HG03196 (cell line): ENCODE measurements around the gene QRSL1.
A peak's percentile ranks its signal among the peaks of the same experiment; 100 is the strongest.
"Not testable (repeated sequence)": the region's sequence is repeated elsewhere in the genome, so short reads cannot be mapped to it uniquely, and the experiment has no call there.

Experiments
- ATAC-seq: cut with Tn5 transposase; IDR thresholded peaks from one replicate; pipeline ENCODE4 v1.9.1; 2021; ENCODE audit not compliant: unreplicated experiment

The QRSL1 gene, protein sequence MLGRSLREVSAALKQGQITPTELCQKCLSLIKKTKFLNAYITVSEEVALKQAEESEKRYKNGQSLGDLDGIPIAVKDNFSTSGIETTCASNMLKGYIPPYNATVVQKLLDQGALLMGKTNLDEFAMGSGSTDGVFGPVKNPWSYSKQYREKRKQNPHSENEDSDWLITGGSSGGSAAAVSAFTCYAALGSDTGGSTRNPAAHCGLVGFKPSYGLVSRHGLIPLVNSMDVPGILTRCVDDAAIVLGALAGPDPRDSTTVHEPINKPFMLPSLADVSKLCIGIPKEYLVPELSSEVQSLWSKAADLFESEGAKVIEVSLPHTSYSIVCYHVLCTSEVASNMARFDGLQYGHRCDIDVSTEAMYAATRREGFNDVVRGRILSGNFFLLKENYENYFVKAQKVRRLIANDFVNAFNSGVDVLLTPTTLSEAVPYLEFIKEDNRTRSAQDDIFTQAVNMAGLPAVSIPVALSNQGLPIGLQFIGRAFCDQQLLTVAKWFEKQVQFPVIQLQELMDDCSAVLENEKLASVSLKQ

DNA sequence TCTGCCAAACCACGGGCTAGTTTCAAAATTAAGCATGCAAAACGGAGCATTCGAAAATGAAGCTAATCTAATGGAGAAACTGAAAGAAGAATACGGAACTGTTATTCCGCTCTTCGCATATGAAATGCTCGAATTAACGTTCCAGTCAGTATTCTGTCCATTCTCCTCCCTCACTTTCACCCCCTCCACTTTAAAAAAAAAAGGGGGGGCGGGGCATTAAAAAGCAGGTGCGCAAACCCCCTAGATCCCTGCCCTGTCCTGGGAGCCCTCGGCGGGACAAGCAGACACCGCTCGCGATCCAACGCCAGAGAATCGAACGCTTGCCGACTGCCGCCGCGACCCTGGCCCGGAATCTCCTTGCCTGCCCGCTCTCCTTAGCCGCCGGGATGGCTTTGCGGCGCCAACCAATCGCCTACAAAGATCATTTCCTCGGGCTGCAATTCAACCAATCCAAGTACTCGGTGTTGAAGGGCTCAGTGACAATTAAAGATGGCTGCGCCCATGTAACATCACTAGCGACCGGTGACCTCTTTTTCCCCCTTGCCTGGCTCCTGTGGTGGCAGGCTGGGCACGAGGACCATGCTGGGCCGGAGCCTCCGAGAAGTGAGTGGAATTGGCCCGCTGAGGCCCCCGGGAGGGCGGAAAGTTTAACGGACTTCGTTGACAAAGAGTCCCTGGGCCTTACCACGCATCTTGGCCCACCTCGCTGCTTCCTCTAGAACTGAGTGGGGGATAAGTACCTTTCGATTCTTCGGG is at the start of gene QRSL1, which contains the start of gene RTN4IP1:
Gene QRSL1 (plus strand): TSS at position 476 of the 756 bp plus-strand sequence. CDS start 104 bp downstream, at position 580.
Gene RTN4IP1 (minus strand): TSS at position 396 of the 756 bp plus-strand sequence. CDS start 477 bp downstream, outside the sequence.
- peak; percentile 81 for ATAC-seq

DNA sequence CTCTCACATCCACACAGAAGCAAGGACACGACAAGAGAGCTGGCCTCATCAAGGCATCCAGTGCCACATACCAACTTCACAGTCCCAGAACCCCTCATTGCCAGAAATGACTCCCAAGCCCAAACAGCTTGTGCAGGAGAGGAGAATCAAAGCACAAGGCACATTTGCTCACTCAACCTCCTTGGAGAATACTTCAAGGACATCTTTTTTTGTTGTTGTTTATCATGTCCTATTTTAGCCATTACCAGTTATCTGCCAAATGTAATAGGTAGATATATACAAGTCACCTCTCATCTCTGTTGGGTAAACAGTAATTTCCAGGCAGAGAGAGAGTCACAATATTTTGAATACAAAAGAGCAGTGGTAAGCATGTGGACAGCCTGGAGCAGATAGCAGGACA is 47.9 kb upstream of the QRSL1 start:
- ATAC-seq, result no peak

DNA sequence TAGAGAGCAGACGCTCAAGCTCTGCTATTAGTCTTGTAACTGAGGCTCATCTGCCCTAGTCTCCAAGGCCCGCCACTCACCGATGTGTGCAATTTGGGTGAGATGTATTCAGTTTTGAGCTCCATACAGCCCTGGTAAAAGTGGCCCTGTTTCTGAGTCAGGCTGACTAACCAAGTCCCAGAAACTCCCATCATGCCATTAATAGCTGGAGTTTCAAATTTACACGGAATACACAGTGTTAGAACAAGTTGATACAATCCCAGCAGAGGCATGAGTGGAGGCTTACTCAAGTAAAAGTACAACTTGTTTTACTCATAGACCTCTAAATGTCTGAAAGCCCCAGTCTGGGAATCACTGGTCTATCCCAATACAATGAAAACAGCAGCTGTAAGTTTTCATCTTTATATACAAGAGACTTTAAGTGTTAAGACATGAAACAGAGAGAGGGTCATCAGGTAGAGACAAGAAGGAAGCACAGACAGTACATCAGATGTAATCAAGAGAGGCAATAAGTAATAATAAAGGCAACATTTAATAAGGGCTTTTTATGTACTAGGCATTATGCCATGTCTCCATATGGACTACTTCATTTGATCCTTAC is 42.5 kb upstream of the QRSL1 start:
- no peak for ATAC-seq

DNA sequence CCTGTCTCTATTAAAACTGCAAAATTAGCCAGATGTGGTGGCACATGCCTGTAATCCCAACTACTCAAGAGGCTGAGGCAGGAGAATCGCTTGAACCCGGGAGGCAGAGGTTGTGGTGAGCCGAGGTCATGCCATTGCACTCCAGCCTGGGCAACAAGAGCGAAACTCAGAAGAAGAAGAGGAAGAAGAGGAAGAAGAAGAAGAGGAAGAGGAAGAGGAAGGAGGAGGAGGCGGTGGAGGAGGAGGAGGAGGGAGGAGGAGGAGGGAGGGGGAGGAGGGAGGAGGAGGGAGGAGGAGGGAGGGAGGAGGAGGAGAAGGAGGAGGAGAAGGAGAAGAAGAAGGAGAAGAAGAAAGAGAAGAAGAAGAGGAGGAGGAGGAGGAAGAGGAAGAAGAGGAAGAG is 40.4 kb upstream of the QRSL1 start:
- not testable (repeated sequence) for ATAC-seq

DNA sequence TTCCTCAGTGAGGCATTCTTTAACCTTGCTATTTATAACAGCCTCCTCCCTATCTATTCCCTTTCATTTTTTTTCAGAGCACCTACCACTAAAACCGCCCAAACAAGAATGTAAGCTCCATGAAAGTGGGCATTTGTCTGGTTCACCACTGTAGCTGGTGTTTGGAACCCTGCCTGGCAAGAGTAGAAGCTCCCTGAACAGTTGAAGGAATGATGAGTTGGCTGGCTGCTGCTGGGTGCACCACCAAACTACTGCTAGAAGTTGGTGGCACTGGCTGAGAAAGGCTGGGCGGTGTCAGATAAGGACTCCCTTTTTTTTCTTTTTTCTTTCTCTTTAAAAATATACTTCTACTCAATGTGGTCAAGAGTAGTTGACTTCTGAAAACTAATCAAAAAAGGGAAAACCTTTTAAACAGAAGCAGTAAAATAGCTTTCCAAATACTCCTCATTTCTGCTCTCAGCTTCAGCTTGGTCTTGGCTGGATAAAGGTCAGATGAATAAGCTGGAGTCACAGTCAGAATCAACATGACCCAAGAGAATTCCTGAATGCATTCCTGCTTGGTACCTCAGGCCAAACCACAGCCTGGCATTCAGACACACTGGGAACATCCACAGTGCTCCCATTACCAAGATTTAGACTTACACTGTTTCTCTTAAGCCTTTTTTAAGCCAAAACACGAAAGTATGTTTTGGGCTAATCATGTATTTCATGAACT is 38.1 kb upstream of the QRSL1 start:
- no peak for ATAC-seq

DNA sequence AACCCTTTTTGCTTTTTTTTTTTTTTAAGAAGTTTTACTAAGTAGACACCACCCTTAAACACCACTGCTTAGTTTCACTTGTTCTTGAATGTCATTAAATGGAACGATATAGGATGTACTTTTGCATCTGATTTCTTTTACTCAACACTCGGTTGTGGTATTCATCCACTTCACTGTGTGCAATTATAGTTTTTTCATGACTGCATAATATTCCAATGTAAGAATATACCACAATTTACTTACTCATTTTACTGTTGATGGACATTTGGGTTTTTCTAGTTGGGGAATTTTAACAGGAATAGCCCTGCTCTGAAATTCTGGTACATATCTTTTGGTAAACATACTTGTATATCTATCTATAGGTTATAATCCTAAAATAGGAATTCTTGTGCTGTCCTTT is 29.9 kb upstream of the QRSL1 start:
- ATAC-seq, result no peak

DNA sequence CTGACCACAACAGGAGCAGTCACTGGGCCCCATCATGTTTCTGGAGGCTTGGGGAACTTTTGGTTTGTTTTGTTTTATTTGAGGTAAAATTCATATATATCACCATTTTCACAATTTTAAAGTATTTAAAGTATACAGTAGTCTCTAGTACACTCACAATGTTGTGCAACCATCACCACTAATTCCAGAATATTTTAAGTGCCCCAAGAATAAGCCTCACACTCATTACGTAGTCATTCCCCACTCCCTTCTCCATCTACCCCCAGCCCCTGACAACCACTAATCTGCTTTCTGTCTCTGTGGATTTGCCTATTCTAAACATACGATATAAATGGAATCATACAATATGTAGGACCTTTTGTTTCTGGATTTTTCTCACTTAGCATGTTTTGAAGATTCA is 29.0 kb upstream of the QRSL1 start:
- no peak for ATAC-seq

DNA sequence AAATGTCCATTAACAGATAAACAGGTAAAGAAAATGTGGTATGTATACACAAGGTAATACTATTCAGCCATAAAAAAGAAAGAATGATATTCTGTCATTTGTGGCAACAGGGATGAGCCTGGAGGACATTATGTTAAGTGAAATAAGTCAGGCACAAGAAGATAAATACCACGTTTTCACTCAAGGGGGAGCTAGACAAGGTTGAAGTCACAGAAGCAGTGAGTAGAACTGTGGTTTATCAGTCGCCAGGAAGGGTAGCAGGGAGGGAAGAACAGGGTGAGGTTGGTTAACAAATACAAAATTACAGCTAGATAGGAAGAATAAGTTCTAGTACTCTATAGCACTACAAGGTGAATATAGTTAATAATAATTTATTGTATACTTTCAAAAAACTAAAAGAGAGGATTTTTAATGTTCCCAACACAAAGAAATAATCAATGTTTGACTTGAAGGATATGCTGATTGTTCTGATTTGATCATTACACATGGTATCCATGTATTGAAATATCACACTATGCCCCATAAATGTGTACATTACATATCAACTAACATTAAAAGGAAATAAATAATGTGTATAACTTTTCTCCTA is 21.2 kb upstream of the QRSL1 start:
- ATAC-seq, result peak; percentile 85

DNA sequence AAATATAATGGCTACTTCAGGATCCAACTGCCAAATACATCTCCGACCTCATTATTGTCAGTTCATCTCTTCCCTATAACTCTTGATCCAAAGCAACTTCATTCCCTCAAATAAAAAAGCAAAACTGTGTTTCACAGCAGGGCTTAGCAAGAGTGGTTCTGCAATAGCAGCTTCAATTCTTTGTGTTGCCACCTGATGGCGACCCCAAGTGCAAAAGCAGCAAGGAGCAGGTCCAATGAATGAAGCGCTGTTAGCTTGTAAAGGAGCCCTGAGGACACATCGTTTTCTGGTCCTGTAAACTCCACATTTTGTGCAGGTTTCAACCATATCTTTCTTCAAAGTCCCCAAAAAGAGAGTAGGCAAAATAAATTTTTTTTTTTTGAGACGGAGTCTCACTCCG is 19.7 kb upstream of the QRSL1 start:
- ATAC-seq, result no peak

DNA sequence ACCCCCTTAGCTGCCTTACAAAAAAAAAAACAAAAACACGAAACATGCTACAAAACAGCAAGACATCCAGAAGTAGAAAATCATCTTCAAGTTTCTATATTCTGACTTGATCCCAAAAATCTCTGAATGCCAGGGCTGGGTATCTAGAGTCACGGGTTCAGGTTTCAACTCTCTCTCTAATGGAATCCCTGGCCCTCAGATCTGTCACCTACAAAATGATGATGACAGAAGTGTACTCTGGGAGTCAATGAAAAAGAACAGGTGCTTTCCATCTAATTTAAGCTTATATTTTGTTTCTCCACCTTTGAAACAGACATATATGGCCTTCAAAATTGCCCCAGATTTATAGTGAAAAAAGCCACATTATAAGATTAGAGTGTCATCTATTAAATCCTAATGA is 18.3 kb upstream of the QRSL1 start:
- no peak for ATAC-seq

DNA sequence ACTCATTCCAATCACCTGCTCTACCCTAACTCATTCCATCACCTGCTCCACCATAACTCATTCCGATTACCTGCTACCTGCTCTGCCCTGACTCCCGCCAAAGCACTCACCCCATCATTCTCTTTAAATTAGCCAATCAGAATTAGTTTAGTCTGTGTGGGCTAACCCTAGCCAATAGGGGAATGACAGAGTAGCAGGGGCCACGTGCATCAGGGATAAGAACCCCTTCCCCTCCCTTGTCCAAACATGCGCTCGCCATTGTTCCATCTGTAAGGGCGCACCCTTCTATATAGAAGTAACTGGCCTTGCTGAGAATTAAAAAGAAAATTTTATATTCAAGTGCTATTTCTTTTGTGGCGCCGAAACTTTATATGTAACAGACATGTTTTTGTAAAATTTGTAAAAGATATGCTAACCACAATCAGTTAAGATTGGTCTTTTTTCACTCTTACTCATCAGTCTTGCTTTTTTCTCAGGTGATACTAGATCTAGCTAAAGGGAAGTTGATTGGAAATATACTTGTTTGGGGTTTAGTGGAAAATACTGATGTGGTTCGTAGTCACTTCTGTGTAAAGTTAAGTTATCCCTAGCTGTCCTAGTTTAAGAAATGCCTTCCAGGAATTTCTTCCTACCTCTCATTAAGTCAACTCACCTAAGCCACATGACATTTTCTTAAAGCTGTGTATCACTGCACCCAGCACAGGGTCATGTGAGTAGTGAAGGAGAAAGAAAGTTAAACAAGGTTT is 16.5 kb upstream of the QRSL1 start:
- no peak for ATAC-seq

DNA sequence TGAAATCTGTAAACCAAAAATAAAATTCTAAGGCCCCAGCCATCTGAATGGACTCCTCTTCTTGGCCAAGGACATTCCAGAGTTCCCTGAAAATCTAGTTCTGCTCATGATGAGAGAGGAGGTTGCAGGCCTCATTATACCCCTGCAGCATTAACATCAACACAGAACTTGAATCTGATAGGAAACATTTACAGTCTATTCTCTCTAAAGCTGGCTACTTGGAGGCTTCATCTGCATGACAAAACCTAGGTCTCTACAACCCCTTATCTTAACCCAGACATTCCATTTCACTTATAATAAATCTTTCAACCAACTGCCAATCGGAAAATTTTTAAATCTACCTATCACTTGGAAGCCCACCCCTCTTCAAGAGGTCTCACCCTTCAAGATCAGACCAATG is 15.8 kb upstream of the QRSL1 start:
- no peak for ATAC-seq

DNA sequence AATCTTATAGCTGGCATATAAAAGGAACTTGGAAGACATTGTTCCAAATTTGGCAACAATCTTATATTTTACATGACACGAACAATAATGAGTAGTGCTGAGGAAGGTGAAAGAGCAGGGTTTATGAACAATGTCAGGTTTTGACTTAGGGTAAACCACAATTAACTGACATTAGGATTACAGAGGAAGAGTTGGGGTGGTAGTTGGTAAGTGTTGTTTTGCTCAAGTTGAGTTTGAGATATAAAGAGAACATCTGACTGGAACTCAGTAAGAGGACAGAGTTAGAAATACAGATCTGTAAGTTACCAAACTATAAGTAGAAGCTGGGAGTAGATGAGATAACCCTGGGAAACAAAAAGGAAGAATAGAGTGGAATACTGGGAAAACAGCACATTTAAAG is 15.2 kb upstream of the QRSL1 start:
- ATAC-seq, result no peak

DNA sequence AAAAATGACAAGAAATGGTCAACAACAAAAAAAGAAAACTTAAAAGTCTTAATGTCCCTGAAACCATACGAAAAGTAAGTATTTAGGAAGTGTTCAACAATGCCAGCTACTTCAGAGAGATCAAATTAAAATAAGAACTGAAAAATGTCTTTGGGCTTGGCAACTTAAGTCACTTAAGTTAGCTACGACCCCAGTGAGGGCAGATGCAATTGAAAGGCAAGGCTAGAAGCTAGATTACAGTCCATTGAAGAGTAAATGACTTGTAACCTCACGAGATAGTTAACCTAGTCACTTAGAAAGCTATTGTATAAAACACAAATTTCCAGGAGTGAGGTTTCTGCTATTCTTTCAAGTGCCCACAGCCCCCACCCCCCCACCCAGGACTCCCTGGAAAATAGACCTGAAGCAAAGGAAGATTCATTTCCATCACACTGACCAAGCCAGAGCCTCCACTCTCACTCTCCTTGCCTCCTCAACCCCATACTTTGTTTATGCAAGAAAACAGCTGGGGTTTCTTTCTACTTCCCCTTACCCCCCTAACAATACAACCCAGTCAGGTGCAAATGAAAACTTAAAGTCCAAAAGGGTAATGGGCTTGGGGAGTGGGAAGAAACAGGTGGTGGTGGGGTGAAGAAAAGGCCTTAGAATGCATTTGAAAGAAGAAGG is 14.7 kb upstream of the QRSL1 start:
- no peak for ATAC-seq

DNA sequence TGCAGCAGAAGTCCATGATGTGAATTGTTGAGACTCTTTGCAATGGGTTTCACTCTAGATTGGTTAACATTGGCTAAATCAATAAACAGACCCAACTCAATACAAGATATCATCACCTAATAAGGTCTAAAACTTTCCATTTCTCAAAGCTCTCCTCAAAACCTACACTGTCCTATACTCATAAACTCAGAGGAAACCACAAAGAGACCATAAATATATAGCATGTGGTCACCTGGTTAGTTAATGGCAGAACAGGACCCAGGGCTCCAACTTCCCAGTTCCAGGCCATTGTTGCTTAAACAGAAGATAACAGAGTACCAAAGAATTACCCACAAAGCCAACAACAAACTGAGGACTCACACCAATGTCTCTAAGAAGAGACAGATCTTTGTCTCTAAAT is 12.1 kb upstream of the QRSL1 start:
- ATAC-seq, result peak; percentile 87

DNA sequence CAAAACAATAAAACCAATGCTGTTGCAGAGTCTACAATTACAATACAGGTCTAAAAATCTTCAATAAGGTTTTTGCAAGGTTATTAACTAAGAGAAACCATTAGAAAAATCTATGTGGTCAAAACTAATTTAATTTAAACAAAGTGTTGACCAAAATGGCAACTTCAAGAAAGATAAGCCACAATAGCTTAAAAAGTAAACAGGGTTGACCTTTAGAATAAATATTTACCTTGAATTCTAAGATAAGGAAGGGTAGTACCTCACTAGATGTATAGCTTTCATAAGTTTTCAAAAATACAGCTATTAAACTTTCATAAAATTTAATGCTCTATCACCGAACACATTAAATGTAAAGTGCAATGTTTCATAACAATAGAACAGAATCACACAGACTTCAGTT is 11.5 kb upstream of the QRSL1 start:
- no peak for ATAC-seq

DNA sequence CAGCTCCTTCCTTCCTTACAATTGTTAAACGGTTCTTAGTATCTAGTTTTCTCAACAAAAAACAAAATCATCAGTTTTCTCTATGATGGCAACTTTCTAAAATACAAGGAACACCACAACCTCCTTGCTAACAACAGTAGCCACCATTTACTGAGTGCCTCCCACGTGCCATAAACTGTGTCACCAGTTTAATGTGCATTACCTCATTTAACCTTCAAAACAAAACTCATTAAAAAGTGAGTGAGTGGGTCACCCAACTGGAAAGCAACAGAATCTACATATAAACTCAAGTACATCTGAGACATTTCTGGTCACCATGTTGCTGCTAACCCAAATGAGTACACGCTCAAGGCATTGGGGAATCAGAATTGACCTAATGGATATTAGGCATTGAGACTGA is 11.1 kb upstream of the QRSL1 start:
- no peak for ATAC-seq

DNA sequence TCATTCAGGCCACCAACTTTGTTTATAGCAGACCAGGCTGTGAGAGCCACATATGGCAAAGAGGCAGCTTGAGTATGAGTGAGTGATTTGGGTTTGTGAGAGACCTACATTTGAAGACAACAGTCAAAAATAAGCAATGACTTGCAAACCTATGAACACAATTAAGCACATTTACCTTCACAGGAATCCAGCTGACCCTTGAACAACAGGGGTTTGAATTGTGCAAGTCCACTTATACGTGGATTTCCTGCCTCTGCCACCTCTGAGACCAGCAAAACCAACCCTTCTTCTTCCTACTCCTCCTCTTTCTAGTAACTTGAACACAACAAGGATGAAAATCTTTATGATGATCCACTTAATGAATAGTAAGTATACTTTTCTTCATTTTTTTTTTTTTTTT is 10.2 kb upstream of the QRSL1 start:
- no peak for ATAC-seq

DNA sequence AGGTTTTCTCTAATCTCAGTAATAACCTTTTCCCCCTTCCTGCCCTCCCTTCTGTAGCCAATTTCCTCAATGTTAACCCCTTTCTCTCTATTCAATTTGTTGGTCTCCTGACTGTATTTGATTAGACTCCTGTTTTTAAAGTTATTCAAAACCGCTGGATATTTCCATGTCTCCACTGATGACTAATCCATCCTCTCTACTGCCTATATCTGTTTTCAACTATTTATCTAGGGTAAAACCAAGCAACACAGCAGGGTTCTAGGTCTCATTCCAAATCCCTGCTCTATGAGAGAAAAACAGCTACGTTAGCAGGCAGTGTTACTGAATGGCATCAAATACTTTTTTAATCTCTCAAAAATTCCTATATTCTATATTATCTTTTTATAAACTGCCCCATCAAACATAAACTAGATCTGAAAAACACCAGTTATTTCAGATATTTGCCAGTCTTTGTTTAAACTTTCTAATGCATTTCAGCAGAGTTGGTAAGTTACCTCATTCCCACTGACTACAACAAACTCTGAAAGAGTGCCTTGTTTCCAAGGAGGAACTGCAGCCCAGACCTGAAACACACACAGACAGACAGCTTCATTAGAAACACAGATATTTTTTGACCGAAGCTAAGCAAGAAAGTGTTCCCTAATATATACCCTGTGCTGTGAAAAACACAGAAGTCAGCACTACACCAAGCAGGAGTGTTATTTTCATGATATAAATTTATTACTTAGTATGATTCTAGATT is 8.3 kb upstream of the QRSL1 start:
- ATAC-seq, result no peak
